Measurements from ENCODE around the gene SLF2.

SLF2 gene

DNA sequence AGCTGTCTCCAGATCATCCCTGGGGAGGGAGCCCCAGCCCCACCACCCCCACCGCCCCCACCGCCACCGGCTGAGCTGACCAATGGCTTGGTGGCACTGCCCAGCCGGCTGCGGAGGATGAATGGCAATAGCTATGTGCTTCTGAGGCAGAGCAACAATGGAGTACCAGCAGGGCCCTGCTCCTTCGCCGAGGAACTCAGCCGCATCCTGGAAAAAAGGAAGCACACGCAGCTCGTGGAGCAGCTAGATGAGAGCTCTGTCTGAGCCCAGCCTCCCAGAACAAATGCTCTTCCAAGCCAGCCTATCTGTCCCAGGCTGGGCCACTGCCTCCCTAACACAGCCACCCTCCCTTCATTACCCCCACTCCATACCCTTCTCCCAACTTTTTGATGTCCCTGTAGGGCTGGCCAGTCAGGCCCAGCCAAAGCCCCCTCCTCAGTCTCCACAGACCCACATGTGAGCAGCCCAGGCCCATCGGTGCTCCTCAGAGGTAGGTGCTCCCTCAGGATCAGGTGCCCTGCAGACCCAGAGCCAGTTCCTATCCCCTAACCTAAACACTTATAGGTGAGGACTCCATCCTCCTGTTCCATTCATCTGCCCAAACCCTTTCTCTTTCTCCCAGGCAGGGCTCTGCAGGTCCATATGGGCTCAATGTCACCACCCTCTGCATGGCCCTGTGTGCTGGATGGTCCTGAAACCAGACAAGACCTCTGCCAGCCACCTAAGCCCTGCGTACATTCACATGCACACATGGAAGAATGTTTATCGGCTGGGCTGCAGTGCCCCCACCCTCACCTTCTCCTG is 71.3 kb downstream of the SLF2 start:
- no peak for DNase-seq

DNA sequence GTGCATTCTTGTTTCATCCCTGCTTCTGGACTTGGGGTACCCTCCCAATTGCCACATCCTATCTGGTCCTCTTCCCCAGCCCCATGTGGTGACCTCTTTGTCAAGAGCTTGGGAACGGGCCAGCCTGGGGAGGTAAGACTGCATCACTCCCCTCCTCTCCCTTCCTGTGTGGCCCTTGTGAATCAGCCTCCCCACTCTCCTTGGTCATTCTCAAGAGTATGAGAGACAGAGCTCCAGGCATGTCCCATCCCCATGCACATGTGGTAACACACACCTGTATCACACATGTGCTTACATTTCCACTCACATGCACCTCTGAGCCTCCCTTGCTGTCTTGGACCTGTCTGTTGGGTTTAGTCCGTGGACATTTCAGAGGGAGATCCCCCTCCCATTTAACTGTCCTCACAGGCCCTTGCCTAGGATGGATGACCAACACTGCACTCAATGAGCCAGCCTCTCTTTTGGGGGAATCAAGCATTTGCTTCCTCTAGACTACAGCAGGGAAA is 72.0 kb downstream of the SLF2 start:
- no peak for DNase-seq

DNA sequence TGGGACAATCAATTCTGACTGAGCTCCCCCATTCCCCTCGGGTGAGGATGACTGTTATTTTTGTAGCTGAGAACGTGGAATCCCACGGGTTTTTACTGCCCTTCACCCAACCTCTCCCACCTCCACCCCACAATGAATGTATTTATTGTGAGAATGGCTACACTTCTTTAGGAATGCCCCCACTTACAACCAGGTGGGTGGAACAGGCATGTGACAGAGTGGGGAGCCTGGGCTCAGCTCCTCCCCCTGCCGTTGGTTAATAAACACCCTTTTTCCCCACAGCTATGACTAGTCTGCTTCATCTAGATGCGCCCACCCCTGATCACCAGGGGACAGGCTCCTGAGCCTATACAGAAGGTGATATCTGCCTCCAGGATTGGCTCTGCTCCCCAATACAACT is 72.6 kb downstream of the SLF2 start:
- DNase-seq: no peak

DNA sequence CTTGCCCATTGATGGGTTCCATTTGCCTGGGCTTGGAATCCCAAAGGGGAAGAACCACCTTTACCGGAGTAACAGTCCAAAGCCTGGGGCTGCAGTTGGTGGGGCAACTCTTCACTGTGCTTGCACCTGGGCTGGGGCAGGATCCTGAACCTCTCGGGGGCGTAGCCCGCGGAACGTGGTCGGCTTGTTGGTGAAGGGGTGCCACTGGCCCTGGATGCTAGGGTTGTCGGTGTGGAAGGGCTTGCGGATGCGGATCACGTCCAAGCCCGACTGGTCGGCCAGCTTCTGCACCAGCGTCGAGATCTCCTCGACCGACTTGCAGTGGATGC is 73.8 kb downstream of the SLF2 start:
- DNase-seq: no peak

DNA sequence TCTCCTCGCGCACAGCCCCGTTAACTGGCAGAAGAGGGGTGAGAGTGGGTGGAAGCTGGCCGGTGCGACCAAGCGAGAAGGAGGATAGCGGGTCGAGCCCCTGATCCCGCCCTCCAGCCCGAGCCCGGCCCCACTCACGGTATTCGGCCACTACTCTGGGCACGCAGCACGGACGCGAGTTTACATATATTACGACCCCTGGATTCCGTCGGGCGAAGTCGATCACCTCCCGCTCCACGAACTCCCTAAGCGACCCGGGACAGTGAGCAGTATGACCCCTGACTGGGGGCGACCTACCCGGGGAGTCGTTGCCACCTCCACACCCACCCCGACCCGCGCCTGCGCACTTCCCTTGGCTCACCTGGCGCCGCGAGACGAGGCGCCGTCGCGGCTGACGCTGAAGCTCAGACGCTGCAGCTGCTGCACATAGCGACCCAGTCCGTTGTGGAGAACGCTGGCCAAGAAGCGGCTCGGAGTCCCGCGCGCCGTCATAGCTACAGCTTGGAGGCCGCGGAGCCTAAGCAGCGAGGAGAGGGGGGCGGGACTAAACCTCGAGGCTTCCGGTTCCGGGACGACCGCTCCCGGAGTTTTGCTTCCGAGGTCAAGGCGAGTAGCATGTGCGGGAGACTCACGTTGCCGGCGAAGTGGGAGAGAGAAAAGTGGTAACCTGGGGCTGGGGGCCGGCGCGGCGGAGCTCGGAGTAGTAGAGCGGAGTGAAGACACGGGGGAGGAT is 74.4 kb downstream of the SLF2 start, which contains the start of the genes MRPL43 and TWNK:
Gene MRPL43, minus strand, starts transcription at position 546 of the 733 bp plus-strand sequence. Its CDS starts 54 bp downstream, at position 492.
Gene TWNK, plus strand, starts transcription at position 592 of the 733 bp plus-strand sequence. CDS start 668 bp downstream, outside the sequence.
- DNase-seq: peak; percentile 95

DNA sequence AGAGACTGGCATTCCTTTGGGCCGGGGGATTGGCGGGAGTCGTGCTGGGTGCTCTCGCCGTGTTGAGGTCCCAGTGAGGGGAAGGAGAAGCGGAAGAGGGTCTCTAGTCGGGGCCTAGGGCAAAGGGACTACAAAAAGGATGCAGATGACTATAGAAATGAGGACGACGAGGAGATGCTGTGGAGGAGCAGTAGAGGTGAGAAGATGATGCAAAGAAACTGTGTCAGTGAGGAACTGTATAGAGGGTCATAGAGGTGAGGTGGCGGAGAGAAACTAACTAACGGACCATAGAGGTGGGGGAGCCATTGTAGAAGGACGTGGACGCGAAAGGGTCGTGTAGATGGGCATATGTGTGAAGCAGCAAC is 74.9 kb downstream of the SLF2 start:
- DNase-seq: no peak

DNA sequence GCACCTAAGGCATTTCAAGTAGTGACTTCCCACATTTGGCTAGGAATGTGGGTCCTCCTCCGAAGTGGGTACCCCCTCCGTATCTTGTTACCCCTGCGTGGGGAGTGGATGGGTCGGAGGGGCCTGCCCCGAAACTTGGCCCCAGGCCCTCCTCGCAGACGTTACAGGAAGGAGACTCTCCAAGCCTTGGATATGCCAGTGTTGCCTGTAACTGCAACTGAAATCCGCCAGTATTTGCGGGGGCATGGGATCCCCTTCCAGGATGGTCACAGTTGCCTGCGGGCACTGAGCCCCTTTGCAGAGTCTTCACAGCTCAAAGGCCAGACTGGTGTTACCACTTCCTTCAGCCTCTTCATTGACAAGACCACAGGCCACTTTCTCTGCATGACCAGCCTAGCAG is 75.4 kb downstream of the SLF2 start:
- DNase-seq: no peak

DNA sequence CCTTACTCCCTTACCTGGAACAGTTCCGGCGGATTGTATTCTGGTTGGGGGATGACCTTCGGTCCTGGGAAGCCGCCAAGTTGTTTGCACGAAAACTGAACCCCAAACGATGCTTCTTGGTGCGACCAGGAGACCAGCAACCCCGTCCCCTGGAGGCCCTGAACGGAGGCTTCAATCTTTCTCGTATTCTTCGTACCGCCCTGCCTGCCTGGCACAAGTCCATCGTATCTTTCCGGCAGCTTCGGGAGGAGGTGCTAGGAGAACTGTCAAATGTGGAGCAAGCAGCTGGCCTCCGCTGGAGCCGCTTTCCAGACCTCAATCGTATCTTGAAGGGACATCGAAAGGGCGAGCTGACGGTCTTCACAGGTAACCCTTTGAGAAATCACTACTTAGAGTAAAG is 76.3 kb downstream of the SLF2 start:
- no peak for DNase-seq

DNA sequence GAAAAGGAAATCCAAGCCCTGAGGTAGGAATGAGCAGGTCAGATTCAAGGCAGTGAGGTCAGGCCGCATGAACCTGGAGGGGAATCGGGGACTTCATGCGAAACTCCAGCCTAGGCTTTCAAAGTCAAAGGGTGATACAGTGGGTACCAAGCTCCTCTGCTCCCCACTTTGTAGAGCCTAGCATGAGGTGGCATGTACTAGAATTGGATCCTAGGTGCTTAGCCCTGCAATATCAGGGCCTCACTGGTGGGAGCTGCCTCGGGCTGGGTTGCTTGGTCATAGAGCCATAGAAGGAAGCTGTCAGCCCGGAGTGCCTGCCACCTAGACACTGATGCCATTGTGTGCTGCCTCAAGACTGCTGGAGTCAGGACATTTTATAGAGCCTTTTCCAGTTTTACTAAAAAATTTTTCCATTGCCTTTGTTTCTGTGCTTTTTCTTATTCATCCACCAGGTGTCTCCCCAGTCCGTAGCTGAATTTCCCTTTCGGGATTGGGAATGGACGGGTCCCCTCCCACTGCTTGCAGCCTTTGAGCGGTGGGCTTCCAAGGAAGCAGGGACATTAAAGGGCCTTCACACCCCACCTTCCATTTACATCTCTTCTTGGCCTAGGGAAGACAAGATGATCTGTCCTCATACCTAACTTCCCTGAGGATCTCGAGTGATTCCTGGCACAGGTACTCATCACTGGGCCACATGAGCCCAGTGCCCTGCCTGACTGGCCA is 81.4 kb downstream of the SLF2 start:
- DNase-seq: peak; percentile 82

DNA sequence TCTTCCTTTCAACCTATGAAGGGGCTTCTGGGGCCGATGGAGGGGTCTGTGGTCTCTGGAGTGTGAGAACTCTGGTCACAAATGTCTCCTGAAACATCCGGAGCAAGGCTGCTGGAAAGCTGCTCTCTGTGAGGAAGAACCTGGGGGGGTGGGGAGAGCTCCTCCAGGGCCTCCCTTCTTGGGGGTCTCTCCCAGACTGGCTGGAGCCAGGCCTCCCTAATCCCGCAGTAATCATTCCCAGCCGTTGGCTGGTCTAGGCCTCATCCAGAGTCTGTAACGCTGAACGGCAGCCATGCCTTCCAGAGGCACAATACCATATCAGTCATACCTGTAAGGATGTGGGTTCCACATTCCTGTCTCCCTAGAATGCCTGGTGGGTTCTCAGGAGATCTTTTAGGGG is 82.4 kb downstream of the SLF2 start:
- peak; percentile 70 for DNase-seq

DNA sequence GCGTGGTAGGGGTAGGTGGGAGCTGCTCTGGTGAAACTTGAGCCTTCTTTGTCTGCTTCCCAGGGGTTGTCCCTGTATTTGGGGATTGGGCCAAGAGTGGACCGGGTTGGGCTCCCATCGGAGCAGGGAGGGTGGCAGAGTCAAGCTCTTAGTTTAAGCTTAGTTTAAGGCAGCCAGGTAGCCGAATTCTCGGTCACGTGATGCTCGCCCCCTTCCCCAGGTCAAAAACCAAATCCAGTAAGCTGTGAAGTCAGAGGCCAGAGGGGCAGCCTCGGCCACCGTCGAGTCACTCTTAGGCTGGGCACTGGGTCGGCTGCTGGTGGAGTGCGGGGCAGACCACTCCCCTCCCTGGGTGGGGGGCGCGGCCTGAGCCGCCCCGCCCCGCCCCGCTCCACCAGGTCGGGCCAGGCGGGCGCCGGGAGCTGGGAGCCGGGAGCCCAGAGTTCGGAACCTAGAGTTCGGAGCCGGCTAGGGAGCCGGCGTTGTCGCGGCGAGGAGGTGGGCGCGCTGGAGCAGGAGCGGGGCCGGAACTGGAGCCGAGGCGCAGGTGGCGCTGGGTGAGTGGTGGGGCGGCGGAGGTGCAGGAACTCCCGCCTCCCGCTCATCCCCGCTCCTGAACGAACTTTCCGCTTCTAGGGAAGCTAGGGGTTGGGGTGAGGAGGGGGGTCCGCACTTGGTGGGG is 84.1 kb downstream of the SLF2 start:
- peak; percentile 79 for DNase-seq

DNA sequence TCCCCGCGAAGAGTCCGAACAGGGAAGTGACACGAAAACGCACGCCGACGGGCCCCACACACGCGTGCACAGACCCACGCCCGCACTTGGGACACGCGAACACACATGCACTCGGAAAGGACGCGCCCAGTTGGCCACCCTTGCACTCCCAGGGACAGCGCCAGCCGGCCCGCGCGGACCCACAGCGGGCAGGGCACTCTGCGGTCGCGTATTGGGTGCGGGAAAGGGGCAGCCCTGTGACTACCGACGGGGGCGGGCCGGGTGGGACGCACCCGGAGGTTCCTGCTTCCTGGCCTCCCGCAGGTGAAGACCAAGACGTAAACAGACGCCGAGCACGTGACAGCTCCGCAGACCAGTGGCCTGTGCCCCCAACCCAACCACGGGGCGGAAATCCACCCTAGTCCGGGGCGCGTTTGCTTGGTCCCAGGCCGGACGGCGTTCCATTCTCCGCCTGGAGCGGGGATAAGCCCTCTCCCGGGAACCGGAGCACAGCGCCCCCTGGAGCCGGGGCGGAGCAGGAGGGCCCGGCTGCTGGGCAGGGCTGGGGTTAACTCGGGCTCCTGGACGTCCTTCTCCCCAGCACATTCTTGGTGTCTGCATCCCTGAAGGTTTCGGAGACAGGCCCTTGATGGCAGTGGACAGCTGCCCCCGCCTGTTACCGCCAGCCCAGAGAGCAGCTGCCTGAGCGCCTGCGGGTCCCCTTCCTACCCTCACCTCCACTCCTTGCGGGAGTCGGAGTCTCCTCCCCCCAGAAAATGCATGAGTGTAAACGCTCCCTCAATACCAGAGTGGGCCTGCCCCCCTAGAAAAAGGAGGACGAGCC is 84.8 kb downstream of the SLF2 start:
- DNase-seq: no peak

DNA sequence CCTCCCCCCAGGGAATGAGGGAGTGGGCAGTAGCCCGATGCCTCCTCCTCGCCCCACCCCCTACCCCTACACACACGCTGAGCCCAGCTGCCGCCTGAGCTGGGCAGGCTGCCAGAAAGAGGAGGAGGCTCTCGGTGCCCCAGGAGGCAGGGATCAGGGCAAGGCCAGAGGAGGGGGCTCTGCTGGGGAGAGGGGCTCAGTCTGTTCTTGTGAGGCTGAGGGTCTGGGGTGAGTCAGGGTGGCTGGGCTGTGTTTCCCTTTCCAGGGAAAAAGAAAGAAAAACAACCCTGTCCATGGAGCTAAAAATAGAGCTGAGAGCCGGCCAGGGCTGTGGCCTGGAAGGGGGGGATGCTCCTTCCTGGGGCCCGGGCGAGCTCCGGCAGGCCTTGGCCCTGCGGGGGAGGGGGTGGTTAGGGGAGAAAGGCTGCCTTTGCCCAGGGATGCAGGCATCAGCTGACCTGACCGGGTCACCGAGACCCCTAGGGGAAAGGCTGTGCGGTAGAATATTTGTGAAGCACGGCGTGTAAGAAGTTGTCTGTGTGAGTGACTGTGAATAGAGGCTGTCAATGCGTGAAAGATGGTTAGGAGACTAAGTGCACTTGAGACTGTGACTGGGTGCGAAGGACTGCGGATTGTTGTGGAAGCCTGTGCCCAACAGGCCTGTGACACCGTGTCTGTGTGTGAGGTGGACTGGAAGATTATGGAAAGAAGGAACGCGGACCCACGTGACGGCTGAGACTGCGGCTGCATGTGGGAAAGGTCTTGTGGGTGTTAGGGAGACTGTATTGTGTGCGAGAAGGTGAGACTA is 85.6 kb downstream of the SLF2 start:
- peak; percentile 97 for DNase-seq

DNA sequence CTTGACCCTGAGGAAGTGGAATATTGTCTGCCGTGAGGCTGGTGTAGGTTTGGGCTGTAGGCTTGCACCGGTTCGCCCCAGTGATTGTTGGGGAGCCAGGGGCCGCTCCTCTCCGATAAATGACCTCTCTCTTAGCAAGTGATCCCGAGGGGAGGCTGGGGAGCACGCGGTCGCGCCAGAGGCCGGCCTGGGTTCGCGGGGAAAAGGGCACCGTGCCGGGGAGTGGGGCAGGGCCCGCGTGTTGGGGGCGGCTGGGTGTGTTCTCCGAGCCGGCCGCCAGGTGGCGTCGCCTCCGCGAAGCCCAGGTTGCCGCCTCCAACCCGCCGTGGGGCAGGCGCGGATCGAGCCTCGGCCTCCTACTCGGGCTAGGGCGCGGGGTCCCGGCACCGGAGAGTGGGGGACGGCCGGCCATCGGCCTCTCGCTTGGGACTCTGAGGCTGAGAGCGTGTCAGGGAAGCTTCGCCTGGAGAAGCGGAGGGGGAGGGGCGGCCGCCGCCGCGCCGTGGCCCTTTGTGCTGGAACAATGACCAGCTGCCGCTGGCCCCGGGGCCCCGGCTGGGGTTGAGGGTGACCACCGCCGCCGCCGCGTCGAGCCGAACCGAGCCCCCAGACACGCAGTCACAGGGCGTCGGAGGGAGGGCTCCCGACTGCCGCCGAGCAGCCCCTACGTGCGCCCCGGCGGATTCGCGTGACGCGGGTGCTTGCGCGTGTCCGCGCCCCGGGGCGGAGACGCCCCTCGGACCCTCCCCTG is 86.4 kb downstream of the SLF2 start:
- peak; percentile 94 for DNase-seq

DNA sequence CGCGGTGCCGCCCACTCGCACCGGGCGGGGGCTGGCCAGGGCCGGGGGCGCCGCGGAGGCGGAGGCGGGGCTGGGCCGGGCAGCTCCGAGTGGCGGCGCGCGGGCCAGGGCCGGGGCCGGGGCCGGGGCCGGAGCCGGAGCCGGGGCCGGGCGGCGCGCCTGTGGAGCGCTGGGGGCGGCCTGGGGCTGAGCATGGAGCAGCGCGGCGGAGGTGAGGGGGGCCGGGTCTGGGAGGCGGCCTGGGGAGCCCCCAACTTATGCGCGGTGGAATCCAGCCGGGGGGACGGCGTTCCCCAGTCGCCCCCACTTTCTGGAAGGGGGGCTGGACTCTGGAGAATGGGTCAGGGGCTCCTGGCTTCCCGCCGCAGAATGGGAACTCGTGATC is 87.0 kb downstream of the SLF2 start, which contains the start of gene LZTS2:
Gene LZTS2, plus strand, starts transcription at position 67 of the 385 bp plus-strand sequence. CDS start 2,731 bp downstream, outside the sequence.
- no peak for DNase-seq

DNA sequence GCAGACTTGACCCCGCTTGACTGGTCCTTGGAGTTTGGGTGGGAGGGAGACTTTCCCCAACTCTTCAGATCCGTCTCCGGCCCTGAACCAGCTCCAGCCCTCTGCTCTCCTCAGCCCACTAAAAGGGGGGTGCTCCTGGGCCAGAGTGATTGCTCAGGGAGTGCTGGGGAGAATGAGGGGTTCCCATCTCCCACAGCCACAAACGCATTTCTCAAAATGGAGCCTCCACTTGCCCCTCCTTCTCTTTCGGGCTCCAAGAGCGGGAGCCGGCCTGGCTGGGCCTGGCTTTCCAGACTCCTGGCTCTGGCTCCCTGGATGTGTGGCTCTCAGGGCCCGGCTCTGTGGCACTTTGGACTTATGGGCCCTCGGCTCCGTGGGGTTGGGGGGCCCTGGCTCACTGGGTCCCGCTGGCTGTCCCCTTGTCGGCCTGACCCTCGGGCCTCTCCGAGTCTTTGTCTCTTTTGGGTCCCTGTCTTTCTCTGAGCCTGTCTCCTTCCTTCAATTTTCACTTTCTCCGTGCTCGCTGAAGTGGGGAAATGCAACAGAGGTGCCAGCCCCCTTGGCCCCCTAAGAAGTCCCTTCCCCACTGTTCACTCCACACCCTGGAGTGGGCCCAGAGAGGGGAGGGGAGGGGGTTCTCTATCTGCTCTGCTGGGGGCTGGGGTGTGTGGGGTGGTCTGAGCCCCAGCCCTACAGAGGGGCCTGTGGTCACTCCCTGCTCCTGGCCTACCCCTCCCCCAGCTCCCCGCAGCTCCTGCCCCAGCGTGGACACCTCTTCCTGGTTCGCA is 87.6 kb downstream of the SLF2 start:
- peak; percentile 79 for DNase-seq

DNA sequence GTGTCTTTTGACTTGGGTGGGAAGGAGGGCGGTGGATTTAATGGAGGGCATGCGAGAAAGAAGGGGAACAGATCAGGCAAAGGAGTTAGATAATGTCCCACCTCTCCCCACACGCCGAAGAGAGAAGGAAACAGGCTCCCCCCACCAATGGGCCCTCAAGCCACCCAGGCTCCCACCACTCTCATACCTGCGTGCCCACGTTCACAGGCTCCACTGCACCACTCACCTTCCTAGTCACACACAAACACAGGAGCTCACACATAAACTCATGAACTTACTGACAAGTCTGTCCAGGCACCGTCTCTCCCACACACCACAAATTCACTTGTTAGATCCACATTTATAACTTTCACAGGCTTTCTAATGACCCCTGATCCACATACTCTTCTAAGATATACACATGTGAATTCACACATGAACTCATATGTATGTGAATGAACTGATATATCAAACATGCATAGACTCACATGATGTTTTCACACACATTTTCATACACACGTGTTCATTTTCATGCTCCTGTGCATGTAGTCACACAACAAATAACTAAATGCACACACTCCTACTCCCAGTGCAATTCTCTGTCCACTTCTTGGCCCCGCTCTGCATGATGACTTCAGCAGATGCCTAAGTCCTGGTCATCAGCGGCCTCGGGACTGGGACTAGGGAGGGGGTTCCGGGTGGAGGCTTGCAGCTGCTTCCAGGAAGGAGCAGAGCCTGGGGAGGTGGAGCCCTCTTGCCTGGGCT is 88.3 kb downstream of the SLF2 start:
- peak; percentile 82 for DNase-seq

DNA sequence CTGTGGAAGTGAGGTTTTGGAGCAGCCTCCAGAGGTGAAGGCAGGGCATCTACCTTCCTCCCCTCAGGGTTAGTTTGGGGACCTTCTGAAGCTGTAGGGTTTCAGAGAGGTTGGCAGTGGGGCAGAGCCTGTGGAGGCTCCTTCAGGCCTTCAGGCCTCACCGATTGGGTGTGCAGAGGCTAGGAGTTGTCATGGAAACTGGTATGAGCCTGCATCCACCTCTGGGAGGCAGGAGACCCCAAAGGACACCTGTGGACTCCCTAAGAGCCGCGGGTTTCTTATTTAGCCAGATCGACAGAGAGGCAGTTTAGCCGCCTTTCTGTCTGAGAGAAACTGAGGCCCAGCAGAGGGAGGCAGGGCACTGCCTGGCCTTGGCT is 88.9 kb downstream of the SLF2 start:
- peak; percentile 35 for DNase-seq

DNA sequence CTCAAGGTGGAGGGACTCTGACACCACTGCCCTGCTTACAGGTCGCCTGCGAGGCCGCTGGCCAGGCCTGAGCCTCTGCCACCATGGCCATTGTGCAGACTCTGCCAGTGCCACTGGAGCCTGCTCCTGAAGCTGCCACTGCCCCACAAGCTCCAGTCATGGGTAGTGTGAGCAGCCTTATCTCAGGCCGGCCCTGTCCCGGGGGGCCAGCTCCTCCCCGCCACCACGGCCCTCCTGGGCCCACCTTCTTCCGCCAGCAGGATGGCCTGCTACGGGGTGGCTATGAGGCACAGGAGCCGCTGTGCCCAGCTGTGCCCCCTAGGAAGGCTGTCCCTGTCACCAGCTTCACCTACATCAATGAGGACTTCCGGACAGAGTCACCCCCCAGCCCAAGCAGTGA is 89.7 kb downstream of the SLF2 start:
- no peak for DNase-seq

Measured in eye (tissue), 1 donor.